H9 (cell line): Measurements from ENCODE around the gene CES2. TPM values are rescaled to one million over a fixed set of nuclear protein-coding genes. Genes with fewer than 3 reads are reported as not detected.

Experiments used
- DNase-seq: peaks from one replicate; pipeline ENCODE4 v3.0.0-alpha.2; 2017
- H2AFZ ChIP-seq: one replicate; pipeline ENCODE4 v1.6.1; 2013; ENCODE audit warnings: mild to moderate bottlenecking, low read length, control low read depth, moderate library complexity
- H2AK5ac ChIP-seq: 2 replicates; pipeline ENCODE4 v1.6.1; 2013; ENCODE audit warnings: low read length, control low read depth, mixed read lengths; ENCODE audit not compliant: insufficient read length
- H2BK120ac ChIP-seq: one replicate; pipeline ENCODE4 v1.6.1; 2013; ENCODE audit warnings: low read depth, mild to moderate bottlenecking, low read length, control low read depth, inconsistent platforms; ENCODE audit not compliant: poor library complexity, severe bottlenecking
- H2BK12ac ChIP-seq: 2 replicates; pipeline ENCODE4 v1.6.1; 2013; ENCODE audit warnings: low read length, control low read depth, mixed read lengths, low read depth; ENCODE audit not compliant: insufficient read length
- H2BK15ac ChIP-seq: 2 replicates; pipeline ENCODE4 v1.6.1; 2013; ENCODE audit warnings: low read depth, low read length, control low read depth
- H2BK20ac ChIP-seq: one replicate; pipeline ENCODE4 v1.6.1; 2013; ENCODE audit warnings: low read depth, mild to moderate bottlenecking, low read length, control low read depth, inconsistent platforms; ENCODE audit not compliant: poor library complexity, severe bottlenecking
- H2BK5ac ChIP-seq: 2 replicates; pipeline ENCODE4 v1.6.1; 2013; ENCODE audit warnings: low read length, control low read depth, mixed read lengths; ENCODE audit not compliant: insufficient read length
- H3K14ac ChIP-seq: 2 replicates; pipeline ENCODE4 v1.6.1; 2013; ENCODE audit warnings: low read length, control low read depth; ENCODE audit not compliant: insufficient read depth
- H3K18ac ChIP-seq: 2 replicates; pipeline ENCODE4 v1.6.1; 2013; ENCODE audit warnings: low read depth, mild to moderate bottlenecking, mixed read lengths, low read length, control low read depth; ENCODE audit not compliant: insufficient read length
- H3K23ac ChIP-seq: 2 replicates; pipeline ENCODE4 v1.6.1; 2013; ENCODE audit warnings: low read length, control low read depth, mixed read lengths, low read depth; ENCODE audit not compliant: insufficient read length
- H3K23me2 ChIP-seq: 2 replicates; pipeline ENCODE4 v1.6.1; 2013; ENCODE audit warnings: low read depth, mild to moderate bottlenecking, mixed read lengths, low read length, control low read depth; ENCODE audit not compliant: insufficient read length, poor library complexity, severe bottlenecking
- H3K27ac ChIP-seq: 2 replicates; pipeline ENCODE4 v1.5.1; 2013; ENCODE audit warnings: low read length, control low read depth, mixed read lengths, low read depth; ENCODE audit not compliant: insufficient read length
- H3K27me3 ChIP-seq: 2 replicates; pipeline ENCODE4 v1.6.1; 2013; ENCODE audit warnings: low read length, control low read depth, inconsistent platforms; ENCODE audit not compliant: insufficient read depth
- H3K4ac ChIP-seq: 2 replicates; pipeline ENCODE4 v1.6.1; 2013; ENCODE audit warnings: low read depth, mild to moderate bottlenecking, control low read depth, inconsistent platforms, low read length, moderate library complexity
- H3K4me1 ChIP-seq: 2 replicates; pipeline ENCODE4 v1.6.1; 2013; ENCODE audit warnings: low read length, control low read depth, inconsistent platforms; ENCODE audit not compliant: insufficient read depth
- H3K4me2 ChIP-seq: 2 replicates; pipeline ENCODE4 v1.6.1; 2013; ENCODE audit warnings: low read length, control low read depth, mixed read lengths; ENCODE audit not compliant: insufficient read length, insufficient read depth
- H3K56ac ChIP-seq: 2 replicates; pipeline ENCODE4 v1.6.1; 2013; ENCODE audit warnings: low read depth, mild to moderate bottlenecking, mixed read lengths, low read length, control low read depth; ENCODE audit not compliant: insufficient read length
- H3K79me1 ChIP-seq: 2 replicates; pipeline ENCODE4 v1.6.1; 2013; ENCODE audit warnings: low read depth, mild to moderate bottlenecking, moderate library complexity, low read length, control low read depth, inconsistent platforms; ENCODE audit not compliant: insufficient read depth, poor library complexity, severe bottlenecking
- H3K79me2 ChIP-seq: 2 replicates; pipeline ENCODE4 v1.6.1; 2013; ENCODE audit warnings: low read length, control low read depth, inconsistent platforms; ENCODE audit not compliant: insufficient read depth
- H3K9ac ChIP-seq: 2 replicates; pipeline ENCODE4 v1.6.1; 2013; ENCODE audit warnings: low read length, control low read depth, mixed read lengths; ENCODE audit not compliant: insufficient read length; ENCODE audit errors: extremely low read depth
- H3K9me3 ChIP-seq: one replicate; pipeline ENCODE4 v1.6.1; 2013; ENCODE audit warnings: low read depth, low read length, inconsistent platforms; ENCODE audit not compliant: control insufficient read depth
- H3T11ph ChIP-seq: one replicate; pipeline ENCODE4 v1.6.1; 2013; ENCODE audit warnings: mild to moderate bottlenecking, low read length, control low read depth, inconsistent platforms
- H4K20me1 ChIP-seq: one replicate; pipeline ENCODE4 v1.6.1; 2013; ENCODE audit not compliant: control insufficient read depth, insufficient read length, insufficient read depth
- H4K5ac ChIP-seq: 2 replicates; pipeline ENCODE4 v1.6.1; 2013; ENCODE audit warnings: low read depth, mild to moderate bottlenecking, mixed read lengths, low read length, control low read depth; ENCODE audit not compliant: insufficient read length
- H4K8ac ChIP-seq: replicated peaks from 2 replicates; pipeline ENCODE4 v1.6.1; 2013; ENCODE audit warnings: low read length, control low read depth, mixed read lengths, low read depth; ENCODE audit not compliant: insufficient read length
- H4K91ac ChIP-seq: 2 replicates; pipeline ENCODE4 v1.6.1; 2013; ENCODE audit warnings: low read depth, mild to moderate bottlenecking, moderate library complexity, mixed read lengths, low read length, control low read depth; ENCODE audit not compliant: insufficient read length
- H3K27ac Mint-ChIP-seq, 3 experiments: 2 replicates in 2 of 3; 3 replicates in 1 of 3; pipeline ENCODE4 v1.8.0; 2020 to 2021; ENCODE audit warnings: mixed read lengths in 3 of 3, mild to moderate bottlenecking in 1 of 3, moderate library complexity in 1 of 3
- H3K27me3 Mint-ChIP-seq: 2 replicates; pipeline ENCODE4 v1.8.0; 2021; ENCODE audit warnings: low read depth, mild to moderate bottlenecking, moderate library complexity, mixed read lengths
- H3K36me3 Mint-ChIP-seq, 3 experiments: 2 replicates in 2 of 3; 3 replicates in 1 of 3; pipeline ENCODE4 v1.8.0; 2020 to 2021; ENCODE audit warnings: low read depth in 3 of 3, mixed read lengths in 3 of 3; ENCODE audit not compliant: insufficient read depth in 1 of 3
- H3K4me1 Mint-ChIP-seq, 2 experiments: 2 replicates each; pipeline ENCODE4 v1.8.0; 2020; ENCODE audit warnings: mixed read lengths in 2 of 2
- H3K4me3 Mint-ChIP-seq, 2 experiments: 2 replicates in 1 of 2; 3 replicates in 1 of 2; pipeline ENCODE4 v1.8.0; 2020 to 2021; ENCODE audit warnings: mild to moderate bottlenecking in 2 of 2, mixed read lengths in 2 of 2, moderate library complexity in 1 of 2
- H3K9me3 Mint-ChIP-seq, 2 experiments: 2 replicates in 1 of 2; 3 replicates in 1 of 2; pipeline ENCODE4 v1.8.0; 2020; ENCODE audit warnings: mild to moderate bottlenecking in 2 of 2, mixed read lengths in 2 of 2, moderate library complexity in 1 of 2
- CTCF ChIP-seq: fragments of 200-600 bp; sonication (generic); conservative IDR thresholded peaks from 3 replicates; pipeline ENCODE4 v1.8.0; 2021; ENCODE audit warnings: antibody characterized with exemption, mild to moderate bottlenecking
- WGBS: extraction: QIAGEN DNeasy Blood & Tissue Kit; methylation state at CpG from one replicate; pipeline ENCODE4 v1.1.7; 2013; ENCODE audit warnings: missing lambda C conversion rate, low lambda C conversion rate, mixed read lengths; ENCODE audit not compliant: insufficient read length; ENCODE audit errors: extremely low coverage; 5-methylcytosine and 5-hydroxymethylcytosine counted together
- total RNA-seq: library from RNA; stranded (reverse); gene quantifications from 2 replicates; pipeline ENCODE4 v1.2.1, GENCODE V29; 2021

The CES2 gene
- total RNA-seq, 1 experiment from 2014 or later, result 28.2 TPM

- Mint-ChIP-seq H3K27ac (no peak overlapping the region), H3K36me3 (no peaks in the 10 kb centered on the region; a peak in 1 of 7 replicates), H3K4me3 (no peak overlapping the region), H3K27me3 (peaks cover 41% of the 10 kb centered on the region), H3K4me1 (no peaks in the 10 kb centered on the region), H3K9me3 (no peaks in the 10 kb centered on the region)
- Histone ChIP-seq H3K9ac (no peak overlapping the region), H3K9me3 (no peaks in the 10 kb centered on the region), H3K56ac (no peak overlapping the region), H3K14ac (no peak overlapping the region), H2BK120ac (no peak overlapping the region), H4K20me1 (no peaks in the 10 kb centered on the region), H3K27me3 (no peaks in the 10 kb centered on the region; the same call in 1 of the 2 replicates), H2BK5ac (no peak overlapping the region), H4K8ac (no peak overlapping the region), H2AK5ac (no peak overlapping the region), H4K91ac (no peak overlapping the region), H3K27ac (no peak overlapping the region), H3K79me2 (no peaks in the 10 kb centered on the region), H4K5ac (no peak overlapping the region), H3K4me1 (no peaks in the 10 kb centered on the region), H3K79me1 (no peaks in the 10 kb centered on the region), H2AFZ (no peak overlapping the region), H3K23me2 (no peaks in the 10 kb centered on the region), H3K4me2 (no peak overlapping the region), H2BK15ac (no peak overlapping the region), H2BK20ac (no peak overlapping the region), H3K23ac (no peak overlapping the region), H3K18ac (no peak overlapping the region), H3K4ac (no peak overlapping the region), H3T11ph (no peak overlapping the region), H2BK12ac (no peak overlapping the region)
- no peak for DNase-seq
- TF ChIP-seq CTCF, result no peak
- WGBS, result no CpG with 5 or more reads among the region's 6 CpGs
Measured at GRCh38 chr16:66916518-66916917, 18.8 kb upstream of the CES2 start.
